Left lung (tissue), 10 donors: ENCODE measurements around the gene MRI1. TPM values are rescaled to one million over a fixed set of nuclear protein-coding genes. Genes with fewer than 3 reads are reported as not detected.
"Not testable (repeated sequence)": the region's sequence is repeated elsewhere in the genome, so short reads cannot be mapped to it uniquely, and the experiment has no call there.

Experiments
- ATAC-seq: fragments of 200-7000 bp; cut with Tn5 transposase; one replicate; pipeline ENCODE4 v1.9.1; 2020; ENCODE audit warnings: moderate library complexity
- DNase-seq, 4 donors: peaks; one replicate each; pipeline ENCODE4 v3.0.0-alpha.2; 2013 to 2020
- H3K27ac ChIP-seq, 2 donors: fragments of 200-600 bp; sonication (generic) in 1 of 2; one replicate each; pipeline versions ENCODE4 v1.5.0 to v1.8.0; 2020 to 2021
- H3K27me3 ChIP-seq, 2 donors: fragments of 200-600 bp; sonication (generic) in 1 of 2; one replicate each; pipeline versions ENCODE4 v1.5.0 to v1.8.0; 2020 to 2021
- H3K36me3 ChIP-seq, 2 donors: fragments of 200-600 bp; sonication (generic) in 1 of 2; one replicate each; pipeline versions ENCODE4 v1.5.0 to v1.8.0; 2020 to 2021
- H3K4me1 ChIP-seq, 2 donors: fragments of 200-600 bp; one replicate each; pipeline ENCODE4 v1.8.0; 2021
- H3K4me3 ChIP-seq, 2 donors: fragments of 200-600 bp; sonication (generic) in 1 of 2; one replicate each; pipeline versions ENCODE4 v1.5.0 to v1.8.0; 2020 to 2021; ENCODE audit warnings: mild to moderate bottlenecking in 1 of 2
- H3K9me3 ChIP-seq, 2 donors: fragments of 200-600 bp; sonication (generic) in 1 of 2; one replicate each; pipeline versions ENCODE4 v1.5.0 to v1.8.0; 2020 to 2021
- intact Hi-C, 2 donors: fragments of 100-400 bp; cut with DNase I; formaldehyde crosslinking; loops; one replicate each; pipeline versions ENCODE4 v1.11.2 to v1.14.2; 2022
- polyA plus RNA-seq, 6 donors: library from polyadenylated mRNA; unstranded; fragments of 120-200 nt; gene quantifications; one replicate each; pipeline ENCODE4 v1.2.1, GENCODE V29; 2013; ENCODE audit not compliant: insufficient read length in 6 of 6
- total RNA-seq, 2 donors: library from RNA; stranded (reverse); fragmentation: NEBNext Ultra II Directional; extraction: Animal tissue kit (Norgen Biotek cat#: 25700); gene quantifications; one replicate each; pipeline ENCODE4 v1.2.1, GENCODE V29; 2021
- TF ChIP-seq, protein P1 (sequence below), 2 donors: fragments of 200-600 bp; sonication (generic) in 1 of 2; IDR thresholded peaks; one replicate each; pipeline versions ENCODE4 v1.5.0 to v1.8.0; 2021; ENCODE audit warnings: antibody characterized with exemption in 2 of 2
- donor health status: DM: no; HTN: yes; CAD: no.
- donor health status: DM: no; HTN: no; CAD: no.

Gene MRI1
- total and polyA plus RNA-seq, 8 donors, result 29.0 to 76.7 (median 47.9) TPM

DNA sequence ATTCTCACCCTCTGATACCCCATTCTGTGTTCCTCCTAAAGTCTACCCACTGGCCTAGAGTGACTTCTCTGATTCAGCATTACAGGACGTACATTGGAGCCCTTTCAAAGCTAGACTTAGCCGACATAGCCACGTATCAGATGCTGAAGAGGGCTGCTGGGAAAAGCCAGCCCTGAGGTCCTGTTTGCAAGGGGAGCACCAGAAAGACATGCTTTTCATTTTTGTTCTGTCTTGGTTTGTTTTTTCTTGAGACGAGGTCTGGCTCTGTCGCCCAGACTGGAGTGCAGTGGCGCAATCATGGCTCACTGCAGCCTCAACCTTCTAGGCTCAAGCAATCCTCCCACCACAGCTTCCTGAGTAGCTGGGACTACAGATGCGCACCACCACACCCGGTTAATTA is 24.7 kb downstream of the MRI1 start:
- intact Hi-C loops, result no loop called here
- H3K4me1 ChIP-seq, result peaks cover 10 to 60% of the 10 kb centered on the region in 2 donors
- ATAC-seq, result peak; percentile 10
- H3K36me3 ChIP-seq, result no peaks in the 10 kb centered on the region
- H3K9me3 ChIP-seq, result no peaks in the 10 kb centered on the region
- DNase-seq, result no peak
- TF ChIP-seq, protein P1, sequence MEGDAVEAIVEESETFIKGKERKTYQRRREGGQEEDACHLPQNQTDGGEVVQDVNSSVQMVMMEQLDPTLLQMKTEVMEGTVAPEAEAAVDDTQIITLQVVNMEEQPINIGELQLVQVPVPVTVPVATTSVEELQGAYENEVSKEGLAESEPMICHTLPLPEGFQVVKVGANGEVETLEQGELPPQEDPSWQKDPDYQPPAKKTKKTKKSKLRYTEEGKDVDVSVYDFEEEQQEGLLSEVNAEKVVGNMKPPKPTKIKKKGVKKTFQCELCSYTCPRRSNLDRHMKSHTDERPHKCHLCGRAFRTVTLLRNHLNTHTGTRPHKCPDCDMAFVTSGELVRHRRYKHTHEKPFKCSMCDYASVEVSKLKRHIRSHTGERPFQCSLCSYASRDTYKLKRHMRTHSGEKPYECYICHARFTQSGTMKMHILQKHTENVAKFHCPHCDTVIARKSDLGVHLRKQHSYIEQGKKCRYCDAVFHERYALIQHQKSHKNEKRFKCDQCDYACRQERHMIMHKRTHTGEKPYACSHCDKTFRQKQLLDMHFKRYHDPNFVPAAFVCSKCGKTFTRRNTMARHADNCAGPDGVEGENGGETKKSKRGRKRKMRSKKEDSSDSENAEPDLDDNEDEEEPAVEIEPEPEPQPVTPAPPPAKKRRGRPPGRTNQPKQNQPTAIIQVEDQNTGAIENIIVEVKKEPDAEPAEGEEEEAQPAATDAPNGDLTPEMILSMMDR (IDR thresholded peaks at IDR 0.05), result no peak
- H3K27ac ChIP-seq, result peak overlapping the region; percentile 80 to 88
- H3K27me3 ChIP-seq, result no peaks in the 10 kb centered on the region
- H3K4me3 ChIP-seq, result no peak overlapping the region

DNA sequence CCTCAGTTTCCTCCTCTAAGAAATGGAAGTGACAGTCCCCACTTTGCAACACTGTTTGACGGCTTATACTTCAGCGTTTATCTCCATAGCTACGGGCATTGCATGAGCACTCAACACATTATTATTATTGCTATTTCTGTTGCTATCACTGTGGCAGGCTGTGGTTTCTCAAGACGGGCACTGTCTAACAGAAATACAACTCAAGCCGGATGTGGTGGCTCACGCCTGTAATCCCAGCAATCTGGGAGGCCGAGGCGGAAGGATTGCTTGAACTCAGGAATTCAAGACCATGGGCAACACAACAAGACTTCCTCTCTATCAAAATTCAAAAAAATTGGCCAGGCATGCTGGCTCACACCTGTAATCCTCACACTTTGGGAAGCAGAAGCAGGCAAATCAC is 26.0 kb downstream of the MRI1 start:
- ATAC-seq, result no peak
- H3K27me3 ChIP-seq, result no peaks in the 10 kb centered on the region
- peak overlapping the region in 1 of 2 donors; percentile 88 for H3K27ac ChIP-seq
- H3K36me3 ChIP-seq, result no peaks in the 10 kb centered on the region
- H3K4me3 ChIP-seq, result no peak overlapping the region
- H3K4me1 ChIP-seq, result peaks cover 10 to 59% of the 10 kb centered on the region in 2 donors
- H3K9me3 ChIP-seq, result no peaks in the 10 kb centered on the region
- TF ChIP-seq, protein P1 (IDR thresholded peaks at IDR 0.05), result no peak
- no peak for DNase-seq
- intact Hi-C loops, result no loop called here

DNA sequence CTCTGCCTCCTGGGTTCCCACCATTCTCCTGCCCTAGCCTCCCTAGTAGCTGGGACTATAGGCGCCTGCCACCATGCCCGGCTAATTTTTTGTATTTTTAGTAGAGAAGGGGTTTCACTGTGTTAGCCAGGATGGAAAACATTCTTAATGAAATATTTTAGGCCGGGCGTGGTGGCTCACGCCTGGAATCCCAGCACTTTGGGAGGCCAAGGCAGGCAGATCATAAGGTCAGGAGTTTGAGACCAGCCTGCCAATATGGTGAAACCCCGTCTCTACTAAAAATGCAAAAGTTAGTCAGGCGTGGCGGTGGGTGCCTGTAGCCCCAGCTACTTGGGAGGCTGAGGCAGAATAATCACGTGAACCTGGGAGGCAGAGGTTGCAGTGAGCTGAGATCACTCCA is 29.0 kb downstream of the MRI1 start:
- ATAC-seq, H3K4me3 ChIP-seq, H3K27me3 ChIP-seq, intact Hi-C loops, H3K36me3 ChIP-seq, DNase-seq, H3K9me3 ChIP-seq: not testable (repeated sequence)
- H3K4me1 ChIP-seq, result peaks cover 25 to 61% of the 10 kb centered on the region in 2 donors
- H3K27ac ChIP-seq, result peak overlapping the region in 1 of 2 donors; percentile 85

DNA sequence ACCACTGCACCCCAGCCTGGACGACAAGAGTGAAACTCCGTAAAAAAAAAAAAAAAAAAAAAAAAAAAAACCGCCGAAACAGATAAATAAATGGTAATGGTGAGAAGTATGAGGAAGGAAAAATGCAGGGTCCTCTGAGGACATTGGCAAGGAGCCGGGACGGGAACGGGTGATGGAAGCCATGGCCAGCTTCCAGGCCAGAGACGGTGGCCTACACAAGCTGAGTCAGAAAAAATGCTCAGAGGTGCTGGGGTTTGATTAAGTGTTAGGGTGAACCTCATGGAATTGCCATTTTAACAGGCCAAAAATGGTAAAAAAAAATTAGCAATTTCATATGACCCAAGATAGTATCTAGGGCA is 30.1 kb downstream of the MRI1 start:
- TF ChIP-seq, protein P1 (IDR thresholded peaks at IDR 0.05), result no peak
- H3K4me3 ChIP-seq, result peak overlapping the region; percentile 57 to 67
- peak; percentile 14 for ATAC-seq
- DNase-seq, result peak in 3 of 4 donors; percentile 80 to 95 (median 89)
- H3K36me3 ChIP-seq, result no peaks in the 10 kb centered on the region
- no peaks in the 10 kb centered on the region for H3K27me3 ChIP-seq
- no peaks in the 10 kb centered on the region for H3K9me3 ChIP-seq
- intact Hi-C loops, result no loop called here
- peak overlapping the region; percentile 85 to 88 for H3K27ac ChIP-seq
- H3K4me1 ChIP-seq, result peaks cover 16 to 51% of the 10 kb centered on the region in 2 donors

DNA sequence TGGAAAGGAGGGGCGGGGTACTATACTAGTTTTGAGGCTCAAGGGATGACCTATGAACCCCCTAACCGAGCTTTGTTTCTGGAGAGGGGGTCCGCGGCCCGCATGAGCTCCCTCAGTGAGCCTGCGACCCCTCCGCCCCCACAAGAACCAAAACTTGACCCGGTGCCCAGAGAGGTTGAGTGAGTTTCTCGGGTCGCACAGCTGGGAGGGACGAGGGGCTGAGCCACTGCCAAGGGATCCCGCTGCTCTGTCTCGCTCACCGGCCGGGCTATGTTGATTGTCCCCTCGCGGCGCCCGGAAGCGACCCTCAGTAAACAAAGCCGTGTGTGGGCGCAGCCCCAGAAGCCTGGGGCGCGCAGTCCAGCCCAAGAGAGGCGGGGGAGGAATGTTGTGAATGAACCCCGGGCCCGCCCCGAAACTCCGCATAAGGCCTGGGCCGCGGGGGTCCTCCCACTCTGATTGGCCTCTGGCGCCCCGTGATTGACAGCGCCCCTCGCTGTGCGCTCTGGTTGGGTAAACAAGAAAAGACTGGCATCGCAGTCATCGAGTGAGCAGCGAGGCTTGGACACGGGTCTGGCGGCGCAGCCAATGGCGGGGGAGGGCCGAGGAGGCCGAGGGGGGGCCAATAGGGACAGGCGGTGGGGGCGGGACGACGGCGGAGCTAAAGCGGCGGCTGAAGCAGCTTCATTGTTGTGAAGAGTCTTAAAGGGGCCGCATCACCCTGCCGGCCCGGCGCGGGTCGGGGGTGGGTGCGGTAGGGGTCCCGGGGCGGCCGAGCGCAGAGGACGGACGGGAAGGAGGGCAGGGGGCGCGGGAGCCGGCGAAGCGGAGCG is 30.7 kb downstream of the MRI1 start, which contains the start of gene ZSWIM4:
TSS of gene ZSWIM4 (plus strand) at position 687 of the 833 bp plus-strand sequence. CDS start 206 bp downstream, outside the sequence.
- Histone ChIP-seq H3K9me3 (no peaks in the 10 kb centered on the region), H3K27me3 (no peaks in the 10 kb centered on the region), H3K36me3 (no peaks in the 10 kb centered on the region), H3K27ac (peak within 1 kb of the TSS; percentile 85 to 90), H3K4me1 (peaks cover 16 to 45% of the 10 kb centered on the region in 2 donors), H3K4me3 (peak within 1 kb of the TSS; percentile 57 to 67)
- TF ChIP-seq, protein P1 (IDR thresholded peaks at IDR 0.05), result no peak
- ATAC-seq (peak; percentile 95), DNase-seq (peak; percentile 97 to 100 (median 98))
- intact Hi-C loops, result no loop called here
